GM12878 (cell line): ENCODE data around the gene HBP1. TPM values are rescaled to one million over a fixed set of nuclear protein-coding genes. Genes with fewer than 3 reads are reported as not detected.

Experiments
- ATAC-seq: fragments of 200-7000 bp; cut with Tn5 transposase; 3 replicates; pipeline ENCODE4 v1.9.1; 2020; ENCODE audit warnings: mild to moderate bottlenecking, moderate library complexity
- BruUV-seq: library from RNA; stranded (reverse); fragments of 400-500 nt; replicated peaks from 2 replicates; lab custom pipeline; 2021; lab: Mats Ljungman, UMichigan
- CTCF ChIA-PET: fragments of 300-600 bp; sonication (Branson Sonifier 250); formaldehyde crosslinking; extraction: SDS; loops from one replicate; lab custom pipeline; 2021; ENCODE audit warnings: inconsistent platforms; lab: Yijun Ruan, JAX
- POLR2A ChIA-PET: fragments of 350-600 bp; formaldehyde crosslinking; extraction: SDS; loops from one replicate; lab custom pipeline; 2021; ENCODE audit warnings: inconsistent platforms; lab: Charles Lee
- RAD21 ChIA-PET: fragments of 300-600 bp; sonication (Branson Sonifier 250); formaldehyde crosslinking; loops from one replicate; lab custom pipeline; 2023; ENCODE audit warnings: antibody characterized with exemption; ENCODE audit not compliant: unreplicated experiment; lab: Charles Lee
- SMC1A ChIA-PET: fragments of 300-600 bp; sonication (Branson Sonifier 250); formaldehyde crosslinking; loops from one replicate; lab custom pipeline; 2023; ENCODE audit not compliant: unreplicated experiment, uncharacterized antibody; lab: Charles Lee
- DNase-seq: peaks from one replicate; pipeline ENCODE4 v3.0.0-alpha.2; 2011; ENCODE audit warnings: low read depth, low spot score
- FAIRE-seq: peaks from 3 replicates; lab custom pipeline; 2011; peaks lifted over from hg19 to GRCh38; lab: Jason Lieb, UNC
- H2AFZ ChIP-seq: 2 replicates; pipeline ENCODE4 v1.6.0; 2011; ENCODE audit warnings: low read depth, low read length, control low read depth; ENCODE audit not compliant: control insufficient read depth
- H3K27ac ChIP-seq: 2 replicates; pipeline ENCODE4 v1.5.1; 2011; ENCODE audit warnings: control low read depth; ENCODE audit not compliant: control insufficient read depth, insufficient read depth
- H3K27me3 ChIP-seq, 2 experiments: replicated peaks in 1 of 2; 2 replicates each; pipeline versions ENCODE4 v1.6.0 to v1.6.1; 2011; ENCODE audit warnings: low read length in 1 of 2; ENCODE audit not compliant: control insufficient read depth in 2 of 2, insufficient read depth in 2 of 2
- H3K36me3 ChIP-seq, 2 experiments: 2 replicates each; pipeline ENCODE4 v1.5.1; 2011; ENCODE audit warnings: low read length in 1 of 2; ENCODE audit not compliant: control insufficient read depth in 2 of 2, insufficient read depth in 2 of 2
- H3K4me1 ChIP-seq: 2 replicates; pipeline ENCODE4 v1.6.1; 2011; ENCODE audit warnings: mild to moderate bottlenecking, low read length, moderate library complexity, mixed read lengths; ENCODE audit not compliant: control insufficient read depth, insufficient read depth
- H3K4me2 ChIP-seq: 2 replicates; pipeline ENCODE4 v1.6.0; 2011; ENCODE audit warnings: control low read depth; ENCODE audit not compliant: control insufficient read depth, insufficient read depth
- H3K4me3 ChIP-seq: fragments of 200-600 bp; sonication (generic); 2 replicates; pipeline ENCODE4 v1.5.1; 2016
- H3K79me2 ChIP-seq: 2 replicates; pipeline ENCODE4 v1.6.0; 2011; ENCODE audit warnings: low read length; ENCODE audit not compliant: control insufficient read depth, insufficient read depth
- H3K9ac ChIP-seq: 2 replicates; pipeline ENCODE4 v1.8.0; 2011; ENCODE audit warnings: low read length, control low read depth, mixed read lengths; ENCODE audit not compliant: control insufficient read depth, insufficient read depth
- H3K9me3 ChIP-seq: replicated peaks from 3 replicates; pipeline ENCODE4 v1.5.1; 2011; ENCODE audit warnings: mild to moderate bottlenecking, low read length; ENCODE audit not compliant: control insufficient read depth, insufficient read depth
- H4K20me1 ChIP-seq: 2 replicates; pipeline ENCODE4 v1.6.0; 2011; ENCODE audit not compliant: control insufficient read depth, insufficient read depth
- MXI1 ChIP-seq: fragments of 150-350 bp; IDR thresholded peaks from 2 replicates; pipeline ENCODE4 v1.6.1; 2011; ENCODE audit warnings: low read depth, mild to moderate bottlenecking, inconsistent platforms, low read length, improper control_type of control experiment
- NFIC ChIP-seq: IDR thresholded peaks from 2 replicates; pipeline ENCODE4 v1.6.1; 2012; ENCODE audit warnings: low read depth, mild to moderate bottlenecking, inconsistent platforms, low read length, moderate library complexity
- NFYA ChIP-seq: IDR thresholded peaks from 2 replicates; pipeline ENCODE4 v1.6.1; 2011; ENCODE audit warnings: low read depth, mild to moderate bottlenecking, low read length, improper control_type of control experiment, borderline replicate concordance
- SPI1 ChIP-seq: IDR thresholded peaks from 2 replicates; pipeline ENCODE4 v1.6.1; 2011; ENCODE audit warnings: low read depth, mild to moderate bottlenecking, low read length, moderate library complexity, borderline replicate concordance; ENCODE audit not compliant: insufficient read depth
- WGBS: methylation state at CpG from one replicate; pipeline ENCODE4 v1.1.6; 2016; ENCODE audit warnings: low lambda C conversion rate; ENCODE audit not compliant: insufficient replicate concordance, insufficient coverage; ENCODE audit errors: missing lambda C conversion rate; 5-methylcytosine and 5-hydroxymethylcytosine counted together
- in situ Hi-C: fragments of 300-500 bp; cut with MboI; formaldehyde crosslinking; loops from 9 replicates; pipeline ENCODE4 v1.14.3; 2018; ENCODE audit warnings: mixed read lengths
- intact Hi-C: fragments of 100-400 bp; cut with micrococcal nuclease; formaldehyde crosslinking; loops from one replicate; pipeline ENCODE4 v1.14.2; 2022; ENCODE audit not compliant: unreplicated experiment
- polyA plus RNA-seq, 11 experiments: library from polyadenylated mRNA; depleted of rRNA in 4 of 11; unstranded in 6 of 11; stranded (reverse) in 5 of 11; fragments of >200 nt; fragmentation: Nextera tagmentation in 4 of 11; fragmentation: Illumina TruSeq in 1 of 11; extraction: Ambion mirVana in 4 of 11; extraction: Trizol in 1 of 11; gene quantifications; 1 replicate in 1 of 11; 2 replicates in 10 of 11; pipeline versions ENCODE4 v1.2.1 to v1.2.3, GENCODE V29; 2011 to 2016; ENCODE audit warnings: inconsistent platforms in 2 of 11, missing spikeins in 2 of 11, low read depth in 1 of 11
- total RNA-seq, 4 experiments: library from RNA; depleted of rRNA in 3 of 4; stranded (reverse); fragments of >200 nt in 3 of 4; fragmentation: Illumina TruSeq in 1 of 4; extraction: Trizol in 1 of 4; gene quantifications; 2 replicates each; pipeline versions ENCODE4 v1.2.1 to v1.2.3, GENCODE V29; 2013 to 2021
- TF ChIP-seq, protein P1 (sequence below): fragments of 450-650 bp; formaldehyde crosslinking; IDR thresholded peaks from 2 replicates; pipeline ENCODE4 v1.4.0; 2020; ENCODE audit warnings: mild to moderate bottlenecking, moderate library complexity

HBP1 gene
- total and polyA plus RNA-seq, 10 of the 15 experiments (the other 5 are each of a cell fraction or from before 2014, with no cell fraction given) = 5.8 to 30.9 (median 9.4) TPM

GRCh38 chr7:107170051-107170915, 1.5 kb downstream of the HBP1 start:
- peaks cover 30% of the 10 kb centered on the region for H3K79me2 ChIP-seq
- WGBS = 1% methylated on average over 13 of the region's 13 CpGs
- SMC1A ChIA-PET = interaction anchor here (1.0 to 6.8 kb wide), 6 partner anchors 12 to 160 kb away, joined by 3 to 51 read pairs (median 4); no protein-coding TSS in a partner anchor

More at GRCh38 chr7:107170051-107170915, 1.5 kb downstream of the HBP1 start:
- Histone ChIP-seq H3K4me2 (peak overlapping the region; percentile 91), H3K36me3 (no peaks in the 10 kb centered on the region), H4K20me1 (no peaks in the 10 kb centered on the region), H3K9me3 (no peaks in the 10 kb centered on the region), H2AFZ (peak overlapping the region; percentile 72), H3K9ac (peak overlapping the region; percentile 85), H3K4me3 (peak overlapping the region; percentile 86), H3K4me1 (peaks cover 26% of the 10 kb centered on the region), H3K27me3 (no peaks in the 10 kb centered on the region), H3K27ac (peak overlapping the region; percentile 90)
- ATAC-seq = no peak
- TSS peak; percentile 72 for BruUV-seq
- ChIA-PET RAD21 (interaction anchor here (1.1 to 1.2 kb wide), 2 partner anchors 9 to 18 kb away, joined by 3 read pairs; no protein-coding TSS in a partner anchor), CTCF (interaction anchor here (0.7 to 3.5 kb wide), 5 partner anchors 20 to 447 kb away, joined by 3 to 16 read pairs (median 7); no protein-coding TSS in a partner anchor), POLR2A (interaction anchor here (1.0 to 3.0 kb wide), 6 partner anchors 9 to 965 kb away, joined by 3 to 20 read pairs (median 5); partner anchors contain the start of gene CBLL1)
- in situ Hi-C loops (no loop called here), intact Hi-C loops (no loop called here)
- no peak for DNase-seq
- 0 out of 2 replicates have a peak, but pooled peaks have one; percentile 13 for TF ChIP-seq MXI1
- TF ChIP-seq SPI1 = peak; percentile 38; the same call in 1 of the 2 replicates
- TF ChIP-seq NFYA = no peak
- TF ChIP-seq NFIC = 0 out of 2 replicates have a peak, but pooled peaks have one; percentile 5
- TF ChIP-seq, protein P1, sequence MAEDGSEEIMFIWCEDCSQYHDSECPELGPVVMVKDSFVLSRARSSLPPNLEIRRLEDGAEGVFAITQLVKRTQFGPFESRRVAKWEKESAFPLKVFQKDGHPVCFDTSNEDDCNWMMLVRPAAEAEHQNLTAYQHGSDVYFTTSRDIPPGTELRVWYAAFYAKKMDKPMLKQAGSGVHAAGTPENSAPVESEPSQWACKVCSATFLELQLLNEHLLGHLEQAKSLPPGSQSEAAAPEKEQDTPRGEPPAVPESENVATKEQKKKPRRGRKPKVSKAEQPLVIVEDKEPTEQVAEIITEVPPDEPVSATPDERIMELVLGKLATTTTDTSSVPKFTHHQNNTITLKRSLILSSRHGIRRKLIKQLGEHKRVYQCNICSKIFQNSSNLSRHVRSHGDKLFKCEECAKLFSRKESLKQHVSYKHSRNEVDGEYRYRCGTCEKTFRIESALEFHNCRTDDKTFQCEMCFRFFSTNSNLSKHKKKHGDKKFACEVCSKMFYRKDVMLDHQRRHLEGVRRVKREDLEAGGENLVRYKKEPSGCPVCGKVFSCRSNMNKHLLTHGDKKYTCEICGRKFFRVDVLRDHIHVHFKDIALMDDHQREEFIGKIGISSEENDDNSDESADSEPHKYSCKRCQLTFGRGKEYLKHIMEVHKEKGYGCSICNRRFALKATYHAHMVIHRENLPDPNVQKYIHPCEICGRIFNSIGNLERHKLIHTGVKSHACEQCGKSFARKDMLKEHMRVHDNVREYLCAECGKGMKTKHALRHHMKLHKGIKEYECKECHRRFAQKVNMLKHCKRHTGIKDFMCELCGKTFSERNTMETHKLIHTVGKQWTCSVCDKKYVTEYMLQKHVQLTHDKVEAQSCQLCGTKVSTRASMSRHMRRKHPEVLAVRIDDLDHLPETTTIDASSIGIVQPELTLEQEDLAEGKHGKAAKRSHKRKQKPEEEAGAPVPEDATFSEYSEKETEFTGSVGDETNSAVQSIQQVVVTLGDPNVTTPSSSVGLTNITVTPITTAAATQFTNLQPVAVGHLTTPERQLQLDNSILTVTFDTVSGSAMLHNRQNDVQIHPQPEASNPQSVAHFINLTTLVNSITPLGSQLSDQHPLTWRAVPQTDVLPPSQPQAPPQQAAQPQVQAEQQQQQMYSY (CRISPR knock-in tag) = no peak
- TF ChIP-seq, all 136 proteins: peak for 3
- peak; percentile 44 for FAIRE-seq
